WERI-Rb-1 (cell line): ENCODE results near the gene LOXL4.

ENCODE experiments used
- DNase-seq: peaks from one replicate; pipeline ENCODE4 v3.0.0-alpha.2; 2020
- H3K27ac ChIP-seq: fragments of 250-450 bp; sonication (Bioruptor Pico); 2 replicates; pipeline ENCODE4 v1.5.1; 2020; ENCODE audit warnings: mild to moderate bottlenecking, moderate library complexity
- H3K27me3 ChIP-seq: fragments of 250-450 bp; sonication (Bioruptor Pico); 2 replicates; pipeline ENCODE4 v1.5.1; 2021; ENCODE audit warnings: mild to moderate bottlenecking, low read depth, moderate library complexity; ENCODE audit not compliant: insufficient read depth, severe bottlenecking
- H3K36me3 ChIP-seq: fragments of 250-450 bp; sonication (Bioruptor Pico); 2 replicates; pipeline ENCODE4 v1.5.1; 2020; ENCODE audit warnings: mild to moderate bottlenecking, moderate library complexity
- H3K4me3 ChIP-seq: 2 replicates; pipeline ENCODE4 v1.5.1; 2011; ENCODE audit warnings: low read depth, mild to moderate bottlenecking, control low read depth, low read length
- H3K9me3 ChIP-seq: fragments of 250-450 bp; sonication (Bioruptor Pico); 2 replicates; pipeline ENCODE4 v1.5.1; 2021; ENCODE audit warnings: mild to moderate bottlenecking, moderate library complexity; ENCODE audit not compliant: severe bottlenecking
- CTCF ChIP-seq: IDR thresholded peaks from 2 replicates; pipeline ENCODE4 v1.5.1; 2011; ENCODE audit warnings: low read depth, mild to moderate bottlenecking, control low read depth, inconsistent platforms, low read length

LOXL4 gene

DNA sequence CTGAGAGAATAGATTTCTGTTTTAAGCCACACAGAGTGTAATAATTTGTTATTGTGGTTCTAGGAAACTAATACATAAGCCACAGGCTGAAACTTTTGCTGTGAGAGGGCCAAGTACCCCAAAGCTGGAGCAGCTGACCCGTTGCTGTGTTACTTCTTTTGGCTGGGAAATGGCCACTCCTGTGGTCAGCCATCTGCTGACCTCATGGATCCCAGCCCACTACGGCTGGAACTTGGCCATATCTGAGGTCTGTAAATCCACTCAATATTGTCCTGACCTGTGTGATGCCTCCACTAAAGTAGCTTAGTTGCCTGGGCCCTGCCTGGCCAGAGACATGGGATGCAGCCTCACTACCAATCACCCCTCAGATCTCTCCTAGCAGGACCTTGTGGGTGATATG lies 17.4 kb upstream of the LOXL4 start:
- no peak for TF ChIP-seq CTCF
- Histone ChIP-seq H3K36me3 (no peaks in the 10 kb centered on the region), H3K4me3 (no peak overlapping the region), H3K27ac (no peak overlapping the region), H3K27me3 (no peaks in the 10 kb centered on the region), H3K9me3 (no peaks in the 10 kb centered on the region)
- no peak for DNase-seq

DNA sequence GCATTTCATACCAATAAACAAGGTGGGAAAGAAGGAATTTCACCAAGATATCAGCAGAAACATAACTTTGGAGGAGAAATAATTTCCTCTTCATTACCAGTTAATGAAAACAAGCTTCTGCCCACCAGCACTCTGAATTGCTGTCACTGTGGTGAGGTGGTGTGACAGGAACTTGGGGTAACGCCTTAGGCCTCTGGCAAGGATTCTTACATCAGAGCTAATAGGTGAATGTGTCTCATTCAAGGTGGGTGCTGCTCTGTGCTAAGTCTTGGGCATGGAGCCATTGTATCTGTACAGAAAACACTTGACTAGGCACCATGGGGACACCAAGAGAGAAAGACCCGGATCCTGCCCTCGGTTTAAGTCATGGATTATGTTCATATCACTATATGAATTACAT lies 8.3 kb upstream of the LOXL4 start:
- no peak for DNase-seq
- no peak for TF ChIP-seq CTCF
- no peaks in the 10 kb centered on the region for H3K36me3 ChIP-seq
- H3K9me3 ChIP-seq, result no peaks in the 10 kb centered on the region
- no peak overlapping the region for H3K27ac ChIP-seq
- H3K4me3 ChIP-seq, result no peak overlapping the region
- no peaks in the 10 kb centered on the region for H3K27me3 ChIP-seq

DNA sequence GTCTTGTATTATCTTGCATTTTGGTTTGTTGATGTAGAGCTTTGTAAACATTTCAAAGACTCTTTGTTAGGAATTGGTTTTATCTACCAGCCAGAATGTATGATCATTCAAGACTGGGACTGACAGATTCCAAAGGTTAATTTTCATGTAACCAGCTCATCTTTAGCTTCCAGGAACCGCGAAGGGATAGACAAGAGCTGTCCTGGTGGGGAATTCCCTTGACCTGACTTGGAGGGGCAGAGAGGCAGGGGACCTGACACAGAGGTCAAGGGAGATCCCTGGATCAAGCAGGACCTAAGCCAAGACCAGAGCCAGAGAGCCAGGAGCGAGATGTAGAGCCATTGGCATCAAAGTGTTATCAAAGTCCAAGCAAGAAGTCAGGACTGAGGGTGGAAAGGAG lies 6.6 kb upstream of the LOXL4 start:
- no peak overlapping the region for H3K27ac ChIP-seq
- no peak overlapping the region for H3K4me3 ChIP-seq
- no peaks in the 10 kb centered on the region for H3K9me3 ChIP-seq
- H3K36me3 ChIP-seq, result no peaks in the 10 kb centered on the region
- no peak for DNase-seq
- H3K27me3 ChIP-seq, result no peaks in the 10 kb centered on the region
- no peak for TF ChIP-seq CTCF

GRCh38 chr10:98273057-98273850 lies 5.3 kb upstream of the LOXL4 start:
- Histone ChIP-seq H3K9me3 (no peaks in the 10 kb centered on the region), H3K27ac (no peak overlapping the region), H3K36me3 (no peaks in the 10 kb centered on the region), H3K27me3 (no peaks in the 10 kb centered on the region), H3K4me3 (no peak overlapping the region)
- DNase-seq, result no peak
- TF ChIP-seq CTCF, result no peak

- Histone ChIP-seq H3K9me3 (no peaks in the 10 kb centered on the region), H3K4me3 (no peak overlapping the region), H3K27ac (no peak overlapping the region), H3K36me3 (no peaks in the 10 kb centered on the region), H3K27me3 (no peaks in the 10 kb centered on the region)
- TF ChIP-seq CTCF, result no peak
- DNase-seq, result no peak
Measured at GRCh38 chr10:98272656-98273055, 4.7 kb upstream of the LOXL4 start.

DNA sequence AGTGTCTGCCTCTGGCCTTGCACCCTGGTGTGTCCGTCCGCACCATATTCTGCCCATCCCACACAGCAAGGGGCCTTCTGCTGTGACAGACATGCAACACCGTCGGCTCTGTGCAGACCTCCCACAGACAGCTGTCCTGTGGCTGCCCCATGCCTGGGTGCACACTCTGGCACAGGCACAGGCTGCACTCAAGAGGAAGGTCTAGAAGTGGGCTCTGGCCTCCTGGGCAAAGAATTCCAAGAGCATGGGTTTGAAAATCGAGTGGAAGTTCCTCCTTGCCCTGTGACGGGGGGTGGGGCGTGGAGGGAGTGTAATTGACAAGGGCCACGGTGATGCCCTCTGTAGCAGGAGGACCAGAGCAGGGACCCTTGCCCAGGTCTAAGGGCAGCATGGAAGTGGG lies 4.3 kb upstream of the LOXL4 start:
- H3K27me3 ChIP-seq, result no peaks in the 10 kb centered on the region
- H3K4me3 ChIP-seq, result no peak overlapping the region
- no peak overlapping the region for H3K27ac ChIP-seq
- no peaks in the 10 kb centered on the region for H3K36me3 ChIP-seq
- no peaks in the 10 kb centered on the region for H3K9me3 ChIP-seq
- no peak for TF ChIP-seq CTCF
- no peak for DNase-seq
